A673 (cell line): ENCODE results near the gene MOGAT2.
"Not testable (repeated sequence)": the region's sequence is repeated elsewhere in the genome, so short reads cannot be mapped to it uniquely, and the experiment has no call there.

Experiments used
- CTCF ChIP-seq: fragments of 300-800, 200-600 bp; sonication (generic); conservative IDR thresholded peaks from 2 replicates; pipeline ENCODE4 v1.5.1; 2017; ENCODE audit warnings: low read depth, mild to moderate bottlenecking, antibody characterized with exemption, low read length, moderate library complexity, mixed read lengths
- EZH2 ChIP-seq: fragments of 200-600 bp; sonication (generic); IDR thresholded peaks from 2 replicates; pipeline ENCODE4 v1.6.1; 2017; ENCODE audit warnings: borderline replicate concordance, low read depth, mild to moderate bottlenecking, mixed read lengths, antibody characterized with exemption, low read length; ENCODE audit not compliant: poor library complexity, severe bottlenecking

GRCh38 chr11:75754933-75755332 is 37.3 kb downstream of the MOGAT2 start:
- not testable (repeated sequence) for TF ChIP-seq CTCF, EZH2
